ENCODE results near the gene RNF151.

DNA sequence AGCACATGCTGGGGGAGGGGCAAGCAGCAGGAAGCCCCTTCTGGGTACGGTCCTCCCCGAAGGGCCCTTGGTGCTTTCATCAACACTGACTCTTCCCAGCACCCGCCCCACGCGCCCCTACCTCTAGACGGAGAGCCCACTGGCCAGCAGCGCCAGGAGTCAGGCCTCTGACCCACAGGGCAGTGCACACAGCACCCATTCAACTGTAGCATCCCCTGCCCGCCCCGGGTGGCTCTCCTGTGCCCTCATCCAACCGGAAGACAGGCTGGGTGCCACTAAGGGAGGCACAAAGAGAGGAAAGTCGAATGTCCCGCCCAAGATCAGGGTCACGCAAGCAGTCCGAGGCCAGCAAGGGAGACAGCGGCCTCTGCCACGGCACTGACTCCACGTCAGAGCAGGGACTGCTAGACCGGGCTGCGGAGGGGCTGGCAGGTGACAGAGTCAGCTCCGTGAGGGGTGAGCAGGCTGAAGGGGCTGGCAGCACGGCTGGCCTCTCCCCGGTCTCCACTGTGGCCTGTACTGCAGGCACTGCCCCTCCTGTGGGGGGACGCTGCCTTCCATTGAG, 33.5 kb upstream of the RNF151 start:
- TF ChIP-seq, protein P1, sequence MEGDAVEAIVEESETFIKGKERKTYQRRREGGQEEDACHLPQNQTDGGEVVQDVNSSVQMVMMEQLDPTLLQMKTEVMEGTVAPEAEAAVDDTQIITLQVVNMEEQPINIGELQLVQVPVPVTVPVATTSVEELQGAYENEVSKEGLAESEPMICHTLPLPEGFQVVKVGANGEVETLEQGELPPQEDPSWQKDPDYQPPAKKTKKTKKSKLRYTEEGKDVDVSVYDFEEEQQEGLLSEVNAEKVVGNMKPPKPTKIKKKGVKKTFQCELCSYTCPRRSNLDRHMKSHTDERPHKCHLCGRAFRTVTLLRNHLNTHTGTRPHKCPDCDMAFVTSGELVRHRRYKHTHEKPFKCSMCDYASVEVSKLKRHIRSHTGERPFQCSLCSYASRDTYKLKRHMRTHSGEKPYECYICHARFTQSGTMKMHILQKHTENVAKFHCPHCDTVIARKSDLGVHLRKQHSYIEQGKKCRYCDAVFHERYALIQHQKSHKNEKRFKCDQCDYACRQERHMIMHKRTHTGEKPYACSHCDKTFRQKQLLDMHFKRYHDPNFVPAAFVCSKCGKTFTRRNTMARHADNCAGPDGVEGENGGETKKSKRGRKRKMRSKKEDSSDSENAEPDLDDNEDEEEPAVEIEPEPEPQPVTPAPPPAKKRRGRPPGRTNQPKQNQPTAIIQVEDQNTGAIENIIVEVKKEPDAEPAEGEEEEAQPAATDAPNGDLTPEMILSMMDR (conservative IDR thresholded peaks at IDR 0.05; ENCODE audit: low read length) = no peak
- no peak for TF ChIP-seq EZH2phosphoT487 (IDR thresholded peaks at IDR 0.05; ENCODE audit: borderline replicate concordance)
